ENCODE data around the gene GARNL3. TPM values are rescaled to one million over a fixed set of nuclear protein-coding genes. Genes with fewer than 3 reads are reported as not detected.

The GARNL3 gene
- total RNA-seq, 1 experiment from 2014 or later = 15.5 TPM

DNA sequence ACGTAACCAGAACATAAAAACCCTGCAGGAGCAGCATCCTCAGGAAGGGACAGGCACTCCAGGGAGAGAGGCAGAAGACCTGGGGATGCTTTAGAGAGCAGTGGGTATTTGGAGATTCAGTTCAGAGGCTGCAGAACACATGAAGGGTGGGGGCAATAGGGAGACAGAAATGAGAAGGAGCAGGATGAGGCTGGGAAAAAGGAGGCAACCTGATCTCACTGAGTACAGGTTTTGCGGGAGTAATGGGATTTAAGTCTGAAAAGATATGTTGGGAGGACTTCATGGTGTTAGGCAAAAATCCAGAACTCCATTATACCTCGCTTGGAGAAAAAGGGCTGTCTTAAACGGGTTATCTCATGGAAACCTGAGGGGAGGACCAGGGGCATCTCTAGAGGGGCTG lies 41.3 kb upstream of the GARNL3 start:
- POLR2A ChIA-PET (ENCODE audit: unreplicated experiment) = no interaction called here
- H3K36me3 ChIP-seq (ENCODE audit: low read depth, low read length) = no peaks in the 10 kb centered on the region
- no peak for DNase-seq
- H3K9ac ChIP-seq (ENCODE audit: low read length) = no peak overlapping the region
- no peaks in the 10 kb centered on the region for H3K79me2 ChIP-seq (ENCODE audit: low read length)
- H4K20me1 ChIP-seq (ENCODE audit: low read length) = no peaks in the 10 kb centered on the region
- ATAC-seq = no peak
- H3K4me2 ChIP-seq (ENCODE audit: low read length) = no peak overlapping the region
- CTCF ChIA-PET = no interaction called here
- no peaks in the 10 kb centered on the region for H3F3A ChIP-seq (ENCODE audit: low read length, unreplicated experiment)
- peaks cover 6% of the 10 kb centered on the region; the same call in 1 of the 2 replicates for H3K4me1 ChIP-seq (ENCODE audit: insufficient read depth, low read length)
- no peak for TF ChIP-seq EZH2 (IDR thresholded peaks at IDR 0.05; ENCODE audit: low read length, unreplicated experiment)
- TF ChIP-seq, protein P1, sequence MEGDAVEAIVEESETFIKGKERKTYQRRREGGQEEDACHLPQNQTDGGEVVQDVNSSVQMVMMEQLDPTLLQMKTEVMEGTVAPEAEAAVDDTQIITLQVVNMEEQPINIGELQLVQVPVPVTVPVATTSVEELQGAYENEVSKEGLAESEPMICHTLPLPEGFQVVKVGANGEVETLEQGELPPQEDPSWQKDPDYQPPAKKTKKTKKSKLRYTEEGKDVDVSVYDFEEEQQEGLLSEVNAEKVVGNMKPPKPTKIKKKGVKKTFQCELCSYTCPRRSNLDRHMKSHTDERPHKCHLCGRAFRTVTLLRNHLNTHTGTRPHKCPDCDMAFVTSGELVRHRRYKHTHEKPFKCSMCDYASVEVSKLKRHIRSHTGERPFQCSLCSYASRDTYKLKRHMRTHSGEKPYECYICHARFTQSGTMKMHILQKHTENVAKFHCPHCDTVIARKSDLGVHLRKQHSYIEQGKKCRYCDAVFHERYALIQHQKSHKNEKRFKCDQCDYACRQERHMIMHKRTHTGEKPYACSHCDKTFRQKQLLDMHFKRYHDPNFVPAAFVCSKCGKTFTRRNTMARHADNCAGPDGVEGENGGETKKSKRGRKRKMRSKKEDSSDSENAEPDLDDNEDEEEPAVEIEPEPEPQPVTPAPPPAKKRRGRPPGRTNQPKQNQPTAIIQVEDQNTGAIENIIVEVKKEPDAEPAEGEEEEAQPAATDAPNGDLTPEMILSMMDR (conservative IDR thresholded peaks at IDR 0.05; ENCODE audit: low read depth, low read length) = no peak
- no peak for TF ChIP-seq EZH2phosphoT487 (IDR thresholded peaks at IDR 0.05; ENCODE audit: borderline replicate concordance, low read length)
- no TSS peak for BruUV-seq (replicated peaks)
- H3K27me3 ChIP-seq (ENCODE audit: low read length) = no peaks in the 10 kb centered on the region
- H3K9me2 ChIP-seq (replicated peaks; ENCODE audit: low read length) = no peaks in the 10 kb centered on the region
- intact Hi-C loops (cut with micrococcal nuclease) = no loop called here
- H2AFZ ChIP-seq (ENCODE audit: low read length) = no peak overlapping the region
- H3K4me3 ChIP-seq (ENCODE audit: low read length) = no peak overlapping the region
- H3K27ac ChIP-seq (ENCODE audit: low read length) = no peak overlapping the region
- no peaks in the 10 kb centered on the region for H3K9me3 ChIP-seq (ENCODE audit: low read length)

- POLR2A ChIA-PET (ENCODE audit: unreplicated experiment) = no interaction called here
- no peak for ATAC-seq
- BruUV-seq (replicated peaks) = no TSS peak
Measured at GRCh38 chr9:127223810-127224177, 40.8 kb upstream of the GARNL3 start.

More at GRCh38 chr9:127223810-127224177, 40.8 kb upstream of the GARNL3 start:
- TF ChIP-seq EZH2phosphoT487 (IDR thresholded peaks at IDR 0.05; ENCODE audit: borderline replicate concordance, low read length) (no peak), EZH2 (IDR thresholded peaks at IDR 0.05; ENCODE audit: low read length, unreplicated experiment) (no peak)
- TF ChIP-seq, protein P1 (conservative IDR thresholded peaks at IDR 0.05; ENCODE audit: low read depth, low read length) = peak; percentile 26; the same call in 1 of the 2 replicates
- peaks cover 6% of the 10 kb centered on the region; the same call in 1 of the 2 replicates for H3K4me1 ChIP-seq (ENCODE audit: insufficient read depth, low read length)
- H3K36me3 ChIP-seq (ENCODE audit: low read depth, low read length) = no peaks in the 10 kb centered on the region
- no peaks in the 10 kb centered on the region for H3F3A ChIP-seq (ENCODE audit: low read length, unreplicated experiment)
- H3K27me3 ChIP-seq (ENCODE audit: low read length) = no peaks in the 10 kb centered on the region
- CTCF ChIA-PET = no interaction called here
- DNase-seq = no peak
- H3K9ac ChIP-seq (ENCODE audit: low read length) = no peak overlapping the region
- H3K79me2 ChIP-seq (ENCODE audit: low read length) = no peaks in the 10 kb centered on the region
- peak overlapping the region; percentile 93 for H3K4me2 ChIP-seq (ENCODE audit: low read length)
- peak overlapping the region; percentile 73 for H3K4me3 ChIP-seq (ENCODE audit: low read length)
- H3K9me3 ChIP-seq (ENCODE audit: low read length) = no peaks in the 10 kb centered on the region
- no peak overlapping the region for H3K27ac ChIP-seq (ENCODE audit: low read length)
- intact Hi-C loops (cut with micrococcal nuclease) = no loop called here
- no peaks in the 10 kb centered on the region for H3K9me2 ChIP-seq (replicated peaks; ENCODE audit: low read length)
- H2AFZ ChIP-seq (ENCODE audit: low read length) = peak overlapping the region; percentile 96
- no peaks in the 10 kb centered on the region for H4K20me1 ChIP-seq (ENCODE audit: low read length)

Measured in PC-3 (cell line).